Erythroblast (primary cell): ENCODE results near the gene COPS6.

Source experiments
- GATA1 ChIP-seq: IDR thresholded peaks from 2 replicates; pipeline ENCODE4 v1.6.1; 2011; ENCODE audit warnings: low read depth, mild to moderate bottlenecking, control low read depth, low read length, moderate library complexity
- POLR2A ChIP-seq: IDR thresholded peaks from 2 replicates; pipeline ENCODE4 v1.6.1; 2011; ENCODE audit warnings: mild to moderate bottlenecking, low read length

DNA sequence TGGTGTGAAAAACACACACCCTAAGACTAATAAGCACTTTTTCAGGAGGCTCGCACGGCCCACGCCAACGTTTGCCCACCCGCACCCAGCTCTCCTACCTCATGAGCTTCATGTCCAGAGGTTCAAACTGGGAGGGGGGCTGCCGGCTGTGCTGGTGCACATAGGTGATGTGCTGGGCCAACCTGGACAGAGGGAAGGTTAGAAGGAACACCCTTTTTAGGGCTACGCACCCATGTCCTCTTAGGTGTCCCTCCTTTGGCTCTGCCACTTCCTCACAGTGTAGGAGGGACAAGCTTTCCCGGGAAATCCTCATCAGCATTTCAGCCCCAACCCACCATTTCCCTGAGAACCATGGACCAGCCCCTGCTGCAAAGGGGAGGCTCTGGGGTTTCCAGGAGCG is 6.5 kb downstream of the COPS6 start:
- TF ChIP-seq POLR2A (no peak), GATA1 (no peak)
